HUDEP-2 (cell line): ENCODE measurements around the gene POLDIP2.

Experiments
- DNase-seq, 76 experiments: peaks; one replicate each; lab custom pipeline; 2025; ENCODE audit not compliant: unreplicated experiment in 76 of 76; lab: John Stamatoyannopoulos, UW

Gene POLDIP2

GRCh38 chr17:28367641-28368305, 10.4 kb upstream of the POLDIP2 start:
- DNase-seq, result no peak

DNA sequence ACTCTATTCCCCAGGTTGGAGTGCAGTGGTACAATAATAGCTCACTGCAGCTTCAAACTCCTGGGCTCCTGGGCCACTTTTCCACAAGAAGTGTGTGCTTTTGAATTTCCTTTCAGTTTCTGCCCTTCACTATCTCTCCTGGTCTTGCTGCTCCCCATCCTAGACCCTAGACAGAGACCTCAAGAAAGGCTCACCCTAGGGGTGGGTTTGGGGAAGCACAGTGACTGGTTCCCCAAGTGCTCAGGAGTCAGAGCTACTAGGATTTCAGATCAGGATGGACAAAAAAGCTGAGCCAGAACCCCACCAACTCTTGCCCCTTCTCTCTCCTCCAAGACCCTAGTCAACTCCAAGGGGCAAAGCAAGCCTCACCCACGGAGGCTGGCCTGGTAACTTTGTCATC, 9.3 kb upstream of the POLDIP2 start:
- DNase-seq, result no peak

DNA sequence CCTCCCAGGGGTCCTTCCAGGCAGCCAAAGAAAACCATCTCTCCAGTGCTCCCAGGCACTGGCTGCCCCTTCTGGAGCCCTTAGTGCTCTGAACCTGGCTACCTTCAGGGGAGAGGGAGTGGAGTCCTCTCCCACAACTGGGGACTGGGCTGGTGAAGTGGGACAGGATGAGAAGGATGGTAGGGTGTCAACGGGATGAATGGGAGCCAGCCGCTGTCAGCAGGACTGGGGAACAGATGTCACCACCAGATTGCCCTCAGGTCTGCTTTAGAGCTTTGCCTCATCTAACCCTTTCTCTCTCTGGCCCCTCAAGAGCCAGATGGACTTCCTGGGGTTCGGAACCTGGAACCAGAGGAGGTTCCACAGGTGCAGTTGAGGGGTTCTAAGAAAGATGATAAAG, 8.2 kb upstream of the POLDIP2 start:
- no peak for DNase-seq

DNA sequence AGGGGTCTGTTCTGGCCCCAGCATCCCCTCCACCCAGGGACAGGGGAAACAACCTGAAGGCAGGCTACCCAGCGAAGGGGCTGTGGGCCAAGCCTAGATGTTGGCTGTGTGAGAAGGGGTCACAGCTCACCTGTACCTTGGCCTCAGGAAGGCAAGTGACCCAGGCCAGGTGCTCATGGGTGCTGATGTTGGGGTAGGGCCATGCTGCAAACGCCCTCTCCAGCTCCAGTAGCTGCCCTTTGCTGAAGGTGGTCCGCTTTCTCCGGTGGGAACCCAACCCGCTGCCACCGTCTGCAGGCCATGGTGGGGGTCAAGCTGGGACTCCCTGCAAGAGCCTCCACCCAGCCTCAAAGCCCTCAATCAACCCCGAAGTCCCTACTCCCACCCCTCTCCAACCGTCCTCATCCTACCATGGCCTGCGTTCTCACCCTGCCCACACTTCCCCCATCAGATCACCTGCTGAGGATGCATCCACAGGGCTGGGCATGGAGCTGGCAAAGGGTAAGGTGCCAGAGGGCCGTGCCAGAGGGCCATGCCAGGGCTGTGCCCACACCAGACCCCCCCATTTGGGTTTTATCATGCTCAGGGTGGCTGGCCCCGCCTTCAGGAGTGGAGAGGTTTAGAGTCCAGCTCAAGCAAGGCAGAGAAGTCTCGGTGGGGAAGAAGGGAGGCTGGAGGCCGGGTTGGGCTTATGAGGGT, 7.5 kb upstream of the POLDIP2 start, which contains the start of gene SEBOX:
Gene SEBOX, minus strand, starts transcription at position 535 of the 699 bp plus-strand sequence. Its CDS starts 48 bp downstream, at position 487.
- no peak for DNase-seq

DNA sequence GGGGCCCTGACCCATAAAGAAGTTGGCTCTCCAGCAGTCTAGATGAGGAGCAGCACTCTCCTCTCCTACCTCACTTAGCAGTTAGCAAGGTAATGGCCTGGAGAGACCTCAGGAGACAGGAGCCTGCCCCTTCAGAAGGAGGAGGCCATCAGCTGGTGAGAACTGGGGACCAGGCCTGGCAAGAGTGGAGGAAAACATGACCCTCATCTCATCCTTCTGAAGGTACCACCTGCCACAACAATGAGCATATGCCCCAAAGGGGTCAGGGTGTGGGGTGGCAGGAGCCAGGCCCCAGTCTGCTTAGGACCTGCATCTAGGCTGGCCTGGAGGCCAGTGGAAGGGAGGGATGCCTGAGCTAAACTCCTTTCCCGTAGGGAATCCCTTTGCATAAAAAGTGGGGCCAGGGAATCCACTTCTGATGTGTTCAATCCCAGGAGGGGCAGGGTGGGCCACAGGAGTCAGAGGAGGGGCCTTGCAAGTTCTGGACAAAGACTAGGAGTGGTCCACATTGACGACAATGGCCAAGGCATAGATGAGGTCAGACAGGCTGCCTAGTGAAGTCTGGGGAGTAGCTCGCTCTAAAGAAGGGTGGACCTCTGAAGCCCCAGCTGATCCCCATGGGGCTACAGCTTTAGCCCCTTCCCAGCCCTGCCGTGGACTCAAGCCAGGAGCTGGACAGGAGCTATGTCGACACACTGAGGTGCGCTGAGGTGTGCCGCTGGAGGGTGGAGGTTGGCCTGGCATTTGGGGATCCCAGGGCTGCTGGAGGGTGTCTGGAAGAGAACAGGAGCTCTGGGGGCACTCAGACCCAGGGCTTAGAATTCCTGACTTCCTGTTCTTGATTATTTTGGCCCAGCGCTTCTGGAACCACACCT, 6.7 kb upstream of the POLDIP2 start:
- no peak for DNase-seq

GRCh38 chr17:28363186-28363585, 5.9 kb upstream of the POLDIP2 start:
- no peak for DNase-seq

DNA sequence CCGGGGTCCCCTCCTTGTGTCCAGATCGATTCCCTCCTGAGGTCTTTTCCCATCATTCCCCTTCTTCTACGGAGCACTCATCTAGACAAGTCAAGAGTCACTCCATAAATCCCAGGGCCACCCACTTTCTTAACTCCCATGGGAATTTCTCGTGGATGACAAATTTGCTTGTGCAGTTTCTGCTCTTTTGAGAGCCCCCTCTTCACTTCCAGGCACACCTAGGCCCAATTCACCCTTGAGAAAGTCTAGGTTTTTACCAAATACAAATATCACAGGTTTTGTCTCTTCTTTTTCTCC, 522 bp upstream of the POLDIP2 start:
- DNase-seq, result no peak

- DNase-seq, result no peak
Measured at GRCh38 chr17:28350271-28350670, 7.1 kb downstream of the POLDIP2 start.

DNA sequence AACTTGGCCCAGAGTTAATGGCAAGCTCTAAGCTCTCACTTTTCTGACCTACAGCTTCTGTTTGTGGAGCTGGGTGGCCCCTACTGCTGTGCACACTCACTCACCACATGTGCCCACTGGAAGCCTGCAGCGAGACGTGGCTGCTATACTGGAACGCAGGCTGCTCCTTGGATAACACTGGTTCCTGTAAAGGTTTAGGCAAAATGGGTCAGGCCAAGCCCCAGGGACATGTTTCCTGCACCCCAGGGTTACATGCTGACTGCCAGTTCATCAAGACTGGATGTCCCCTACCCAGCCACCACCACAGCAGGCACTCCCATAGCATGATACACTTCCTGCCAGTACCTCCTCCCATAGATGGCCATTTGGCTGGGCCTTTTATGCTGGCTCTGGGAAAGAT, 8.3 kb downstream of the POLDIP2 start:
- DNase-seq, result no peak

DNA sequence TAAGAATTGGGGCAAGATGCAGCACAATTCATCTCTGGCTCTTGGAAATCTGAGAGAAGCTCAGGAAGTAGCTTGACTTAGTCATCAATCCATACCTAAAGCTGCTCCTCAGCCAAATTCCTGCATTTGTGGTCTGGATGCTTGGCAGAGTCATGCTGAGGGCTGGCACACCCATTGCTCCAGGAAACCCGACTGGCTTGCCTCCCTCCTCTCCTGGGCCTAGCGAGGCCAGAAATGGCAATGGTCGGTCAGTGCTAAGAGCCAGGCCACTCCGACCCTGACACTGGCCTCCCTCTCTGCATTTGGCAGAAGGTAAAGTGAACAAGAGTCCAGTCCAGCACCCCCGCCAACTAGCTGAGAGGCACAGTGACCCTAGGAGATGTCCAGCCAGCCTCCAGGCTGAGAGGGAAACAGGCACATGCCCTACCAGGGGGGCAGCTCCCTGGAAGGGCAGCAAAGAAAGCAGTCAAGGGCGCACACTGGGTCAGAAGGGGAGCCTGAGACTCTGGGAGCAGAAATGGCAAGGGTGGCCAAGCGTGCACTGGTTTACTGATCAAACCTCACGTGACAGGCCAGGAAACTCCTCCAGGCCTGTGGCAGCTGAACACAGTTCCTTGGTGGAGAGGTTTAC, 10.0 kb downstream of the POLDIP2 start:
- no peak for DNase-seq

- no peak for DNase-seq
Measured at GRCh38 chr17:28346746-28347246, 10.5 kb downstream of the POLDIP2 start.

DNA sequence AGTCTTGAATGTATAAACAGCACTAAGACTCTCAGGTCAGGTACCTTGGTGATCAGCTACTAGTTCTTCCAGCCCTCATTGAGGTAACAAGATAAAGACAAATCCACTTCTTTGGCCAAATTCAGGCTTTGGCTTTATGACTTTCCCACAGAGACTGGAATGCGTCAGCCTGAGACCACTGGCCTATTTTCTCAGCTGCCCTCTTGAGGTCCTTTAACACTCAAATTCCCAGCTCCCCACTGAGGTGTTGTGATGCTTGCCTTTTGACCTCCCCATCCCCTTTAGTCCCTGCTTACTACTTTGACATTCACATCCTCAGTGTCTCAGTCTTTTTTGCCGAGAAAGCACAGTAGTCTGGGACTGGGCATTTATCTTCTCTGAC, 11.1 kb downstream of the POLDIP2 start:
- no peak for DNase-seq

GRCh38 chr17:28345419-28346198, 11.7 kb downstream of the POLDIP2 start:
- no peak for DNase-seq

- DNase-seq, result no peak
Measured at GRCh38 chr17:28344435-28344901, 12.9 kb downstream of the POLDIP2 start.

DNA sequence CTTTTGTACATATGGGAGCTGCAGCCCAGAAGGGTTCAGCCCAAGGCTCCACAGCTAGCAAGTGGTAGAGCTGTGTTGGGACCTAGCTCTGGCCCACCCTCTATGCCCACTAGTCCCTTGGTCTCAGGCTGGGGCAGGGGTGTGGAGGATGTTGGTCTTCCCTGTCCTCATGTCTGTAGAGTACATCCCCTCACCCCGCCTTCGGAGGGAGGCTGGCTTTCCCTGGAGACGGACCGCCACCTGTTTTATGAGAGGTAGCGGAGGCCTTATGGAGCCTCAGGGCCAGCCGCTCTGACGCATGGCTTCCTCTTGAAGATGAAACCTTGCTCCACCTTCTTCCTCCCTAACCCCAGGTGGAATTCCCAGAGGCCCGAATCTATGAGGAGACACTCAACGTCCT, 13.3 kb downstream of the POLDIP2 start:
- no peak for DNase-seq

GRCh38 chr17:28343491-28343932, 13.8 kb downstream of the POLDIP2 start:
- DNase-seq, result no peak

DNA sequence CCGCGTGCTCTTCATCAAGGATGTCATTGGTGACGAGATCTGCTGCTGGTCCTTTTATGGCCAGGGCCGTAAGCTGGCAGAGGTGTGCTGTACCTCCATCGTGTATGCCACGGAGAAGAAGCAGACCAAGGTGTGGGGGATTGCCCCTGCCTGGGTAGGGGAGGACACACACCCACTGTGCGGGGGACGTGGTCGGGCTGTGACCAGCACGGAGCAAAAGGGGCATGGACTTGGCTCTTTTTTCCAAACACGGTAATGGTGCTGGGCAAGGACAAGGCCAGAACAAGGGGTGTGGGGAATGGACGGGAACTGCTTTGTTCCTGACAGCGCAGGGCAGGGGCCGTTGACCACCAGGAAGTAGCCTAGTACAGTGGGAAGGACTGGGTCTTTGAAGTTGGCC, 15.0 kb downstream of the POLDIP2 start:
- no peak for DNase-seq

GRCh38 chr17:28341516-28341915, 15.8 kb downstream of the POLDIP2 start:
- DNase-seq, result no peak

DNA sequence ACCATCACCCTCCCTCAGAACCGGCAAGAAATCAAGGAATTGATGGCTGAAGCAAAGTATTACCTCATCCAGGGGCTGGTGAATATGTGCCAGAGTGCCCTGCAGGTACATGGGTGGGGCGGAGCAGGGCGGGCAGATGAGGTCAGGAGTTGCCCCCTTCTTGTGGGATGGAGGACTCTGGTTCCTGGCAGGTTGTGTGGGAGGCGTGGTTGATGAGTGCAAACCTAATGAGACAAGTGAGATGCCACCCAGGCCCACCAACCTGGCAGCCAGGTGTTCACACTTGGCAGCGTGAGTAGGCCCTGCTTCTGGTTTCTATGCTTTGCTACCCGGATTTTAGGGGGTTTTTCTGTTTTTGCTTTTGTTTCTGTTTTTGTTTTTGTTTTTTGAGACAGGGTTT, 17.0 kb downstream of the POLDIP2 start:
- DNase-seq, result no peak

DNA sequence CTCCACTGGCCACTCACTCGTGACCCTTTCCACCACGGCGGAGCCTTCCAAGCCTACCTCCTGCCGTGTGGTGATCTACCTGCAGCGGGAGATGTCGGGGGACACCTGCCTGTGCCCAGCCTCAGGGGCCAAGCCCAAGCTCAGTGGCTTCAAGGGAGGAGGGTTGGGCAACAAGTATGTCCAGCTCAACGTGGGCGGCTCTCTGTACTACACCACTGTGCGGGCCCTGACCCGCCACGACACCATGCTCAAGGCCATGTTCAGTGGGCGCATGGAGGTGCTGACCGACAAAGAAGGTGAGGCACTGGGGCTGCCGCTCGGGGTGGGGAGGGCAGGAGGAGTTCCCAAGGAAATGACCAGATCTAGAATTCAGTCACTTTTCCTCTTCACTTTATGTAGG, 17.9 kb downstream of the POLDIP2 start:
- DNase-seq, result no peak
